ENCODE measurements around the gene ANKRD52. TPM values are rescaled to one million over a fixed set of nuclear protein-coding genes. Genes with fewer than 3 reads are reported as not detected.

The ANKRD52 gene
- total RNA-seq, 1 donor: 18.8 TPM

GRCh38 chr12:56299308-56299852, 41.2 kb upstream of the ANKRD52 start:
- Histone ChIP-seq H3K27me3 (ENCODE audit: insufficient read depth, low read length) (no peaks in the 10 kb centered on the region), H3K79me2 (ENCODE audit: insufficient read depth, low read length) (peaks cover 54% of the 10 kb centered on the region), H3K27ac (ENCODE audit: low read depth, low read length) (peak overlapping the region; percentile 60), H2AFZ (ENCODE audit: low read length) (peak overlapping the region; percentile 79), H3K36me3 (ENCODE audit: insufficient read depth, low read length) (peaks cover 9% of the 10 kb centered on the region), H3K4me1 (ENCODE audit: insufficient read depth, low read length) (peaks cover 22% of the 10 kb centered on the region), H3K9me3 (ENCODE audit: low read depth, low read length) (no peaks in the 10 kb centered on the region), H4K20me1 (ENCODE audit: insufficient read depth, low read length) (peaks cover 20% of the 10 kb centered on the region), H3K4me3 (ENCODE audit: insufficient read depth, low read length) (peak overlapping the region; percentile 99), H3K4me2 (ENCODE audit: insufficient read depth, low read length) (peak overlapping the region; percentile 82)
- TF ChIP-seq, protein P1, sequence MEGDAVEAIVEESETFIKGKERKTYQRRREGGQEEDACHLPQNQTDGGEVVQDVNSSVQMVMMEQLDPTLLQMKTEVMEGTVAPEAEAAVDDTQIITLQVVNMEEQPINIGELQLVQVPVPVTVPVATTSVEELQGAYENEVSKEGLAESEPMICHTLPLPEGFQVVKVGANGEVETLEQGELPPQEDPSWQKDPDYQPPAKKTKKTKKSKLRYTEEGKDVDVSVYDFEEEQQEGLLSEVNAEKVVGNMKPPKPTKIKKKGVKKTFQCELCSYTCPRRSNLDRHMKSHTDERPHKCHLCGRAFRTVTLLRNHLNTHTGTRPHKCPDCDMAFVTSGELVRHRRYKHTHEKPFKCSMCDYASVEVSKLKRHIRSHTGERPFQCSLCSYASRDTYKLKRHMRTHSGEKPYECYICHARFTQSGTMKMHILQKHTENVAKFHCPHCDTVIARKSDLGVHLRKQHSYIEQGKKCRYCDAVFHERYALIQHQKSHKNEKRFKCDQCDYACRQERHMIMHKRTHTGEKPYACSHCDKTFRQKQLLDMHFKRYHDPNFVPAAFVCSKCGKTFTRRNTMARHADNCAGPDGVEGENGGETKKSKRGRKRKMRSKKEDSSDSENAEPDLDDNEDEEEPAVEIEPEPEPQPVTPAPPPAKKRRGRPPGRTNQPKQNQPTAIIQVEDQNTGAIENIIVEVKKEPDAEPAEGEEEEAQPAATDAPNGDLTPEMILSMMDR (IDR thresholded peaks at IDR 0.05; ENCODE audit: extremely low read depth, low read depth, low read length): no peak
- DNase-seq (ENCODE audit: insufficient read length, low spot score, missing footprints): no peak

GRCh38 chr12:56298828-56299227, 40.6 kb upstream of the ANKRD52 start:
- Histone ChIP-seq H3K27ac (ENCODE audit: low read depth, low read length) (no peak overlapping the region), H4K20me1 (ENCODE audit: insufficient read depth, low read length) (peaks cover 21% of the 10 kb centered on the region), H3K27me3 (ENCODE audit: insufficient read depth, low read length) (no peaks in the 10 kb centered on the region), H3K79me2 (ENCODE audit: insufficient read depth, low read length) (peaks cover 60% of the 10 kb centered on the region), H3K4me3 (ENCODE audit: insufficient read depth, low read length) (peak overlapping the region; percentile 99), H3K36me3 (ENCODE audit: insufficient read depth, low read length) (peaks cover 11% of the 10 kb centered on the region), H3K4me2 (ENCODE audit: insufficient read depth, low read length) (peak overlapping the region; percentile 82), H3K9me3 (ENCODE audit: low read depth, low read length) (no peaks in the 10 kb centered on the region), H2AFZ (ENCODE audit: low read length) (no peak overlapping the region), H3K4me1 (ENCODE audit: insufficient read depth, low read length) (peaks cover 22% of the 10 kb centered on the region)
- no peak for DNase-seq (ENCODE audit: insufficient read length, low spot score, missing footprints)
- TF ChIP-seq, protein P1 (IDR thresholded peaks at IDR 0.05; ENCODE audit: extremely low read depth, low read depth, low read length): no peak

GRCh38 chr12:56297400-56297799, 39.2 kb upstream of the ANKRD52 start:
- H2AFZ ChIP-seq (ENCODE audit: low read length): no peak overlapping the region
- DNase-seq (ENCODE audit: insufficient read length, low spot score, missing footprints): no peak
- H4K20me1 ChIP-seq (ENCODE audit: insufficient read depth, low read length): peaks cover 23% of the 10 kb centered on the region
- TF ChIP-seq, protein P1 (IDR thresholded peaks at IDR 0.05; ENCODE audit: extremely low read depth, low read depth, low read length): no peak
- no peak overlapping the region for H3K4me2 ChIP-seq (ENCODE audit: insufficient read depth, low read length)
- H3K4me3 ChIP-seq (ENCODE audit: insufficient read depth, low read length): no peak overlapping the region
- no peaks in the 10 kb centered on the region for H3K27me3 ChIP-seq (ENCODE audit: insufficient read depth, low read length)
- no peaks in the 10 kb centered on the region for H3K9me3 ChIP-seq (ENCODE audit: low read depth, low read length)
- H3K79me2 ChIP-seq (ENCODE audit: insufficient read depth, low read length): peaks cover 71% of the 10 kb centered on the region
- peaks cover 22% of the 10 kb centered on the region for H3K4me1 ChIP-seq (ENCODE audit: insufficient read depth, low read length)
- peaks cover 11% of the 10 kb centered on the region for H3K36me3 ChIP-seq (ENCODE audit: insufficient read depth, low read length)
- no peak overlapping the region for H3K27ac ChIP-seq (ENCODE audit: low read depth, low read length)

- Histone ChIP-seq H3K4me3 (ENCODE audit: insufficient read depth, low read length) (no peak overlapping the region), H2AFZ (ENCODE audit: low read length) (no peak overlapping the region), H3K4me2 (ENCODE audit: insufficient read depth, low read length) (peak overlapping the region; percentile 40), H3K4me1 (ENCODE audit: insufficient read depth, low read length) (peaks cover 22% of the 10 kb centered on the region), H3K36me3 (ENCODE audit: insufficient read depth, low read length) (peaks cover 18% of the 10 kb centered on the region), H4K20me1 (ENCODE audit: insufficient read depth, low read length) (peaks cover 29% of the 10 kb centered on the region), H3K9me3 (ENCODE audit: low read depth, low read length) (no peaks in the 10 kb centered on the region), H3K27ac (ENCODE audit: low read depth, low read length) (no peak overlapping the region), H3K27me3 (ENCODE audit: insufficient read depth, low read length) (no peaks in the 10 kb centered on the region), H3K79me2 (ENCODE audit: insufficient read depth, low read length) (peaks cover 82% of the 10 kb centered on the region)
- TF ChIP-seq, protein P1 (IDR thresholded peaks at IDR 0.05; ENCODE audit: extremely low read depth, low read depth, low read length): no peak
- no peak for DNase-seq (ENCODE audit: insufficient read length, low spot score, missing footprints)
These were observed 38.1 kb upstream of the ANKRD52 start for GRCh38 chr12:56296295-56296694.

All from osteoblast (primary cell).